ENCODE measurements around the gene SEPTIN6. TPM values are rescaled to one million over a fixed set of nuclear protein-coding genes. Genes with fewer than 3 reads are reported as not detected.

The SEPTIN6 gene
- total and polyA plus RNA-seq, 2 of the 8 experiments (the other 6 are each of a cell fraction or from before 2014, with no cell fraction given), result 31.0 to 42.6 TPM

DNA sequence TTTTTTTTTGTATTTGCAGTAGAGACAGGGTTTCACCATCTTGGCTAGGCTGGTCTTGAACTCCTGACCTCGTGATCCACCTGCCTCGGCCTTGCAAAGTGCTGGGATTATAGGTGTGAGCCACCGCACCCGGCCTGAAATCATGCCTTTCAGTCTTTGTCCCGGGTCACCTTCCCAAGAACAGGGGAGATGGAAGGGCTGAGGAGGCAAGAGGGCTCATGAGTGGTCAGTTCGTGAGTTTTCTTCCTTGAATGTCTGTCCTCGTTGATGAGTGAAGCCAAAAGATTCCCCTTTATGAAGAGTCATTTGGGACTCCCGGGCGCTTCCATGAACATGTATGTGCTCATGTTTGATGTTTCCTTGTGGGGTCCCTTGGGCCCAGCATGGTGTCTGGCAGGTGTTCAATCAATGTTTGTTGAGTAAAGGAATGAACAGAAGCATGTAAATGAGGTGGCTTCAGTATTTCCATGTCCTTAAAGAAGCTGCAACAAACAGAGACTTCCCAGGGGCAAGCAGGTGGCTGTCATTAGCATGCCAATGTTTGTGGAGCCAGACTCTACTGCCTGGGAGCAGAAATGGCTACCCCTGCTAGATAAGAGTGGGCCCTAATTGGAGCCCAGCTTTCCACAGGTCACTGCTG is 3.4 kb upstream of the SEPTIN6 start:
- H3K36me3 ChIP-seq (ENCODE audit: control insufficient read depth in 2 of 4, insufficient read depth in 4 of 4, low read length in 3 of 4), result no peaks in the 10 kb centered on the region
- H3K23ac ChIP-seq (ENCODE audit: insufficient read length), result no peak overlapping the region
- no peak overlapping the region for H2BK20ac ChIP-seq (ENCODE audit: low read length)
- peaks cover 0 to 10% (median 7%) of the 10 kb centered on the region in 4 experiments; a peak in 3 of 7 replicates for H3K27me3 ChIP-seq (replicated peaks in 1 of 4; ENCODE audit: control insufficient read depth in 3 of 4, extremely low read depth in 1 of 4, insufficient read depth in 3 of 4, low read length in 3 of 4)
- TF ChIP-seq CBX8 (IDR thresholded peaks at IDR 0.05; ENCODE audit: borderline replicate concordance, low read depth, low read length), result no peak
- 0 out of 2 replicates have a peak, but pooled peaks have one; percentile 12 for TF ChIP-seq YY1 (IDR thresholded peaks at IDR 0.05; ENCODE audit: low read depth, low read length)
- TF ChIP-seq CBX5 (IDR thresholded peaks at IDR 0.05; ENCODE audit: low read depth, low read length), result no peak
- TF ChIP-seq KDM5A (IDR thresholded peaks at IDR 0.05; ENCODE audit: low read length), result no peak
- H3K9me3 ChIP-seq (ENCODE audit: insufficient read depth in 2 of 2, low read depth in 1 of 2, low read length in 1 of 2), result no peaks in the 10 kb centered on the region
- 74% methylated on average over 7 of the region's 9 CpGs; no CpG with 5 or more reads in 1 of the 2 experiments for WGBS, 2 experiments (ENCODE audit: extremely low coverage in 1 of 2, insufficient coverage in 1 of 2, insufficient read length in 1 of 2, insufficient replicate concordance in 2 of 2, low coverage in 1 of 2, low lambda C conversion rate in 2 of 2, missing lambda C conversion rate in 1 of 2)
- H3K9ac ChIP-seq (replicated peaks in 1 of 4; ENCODE audit: extremely low read depth in 1 of 4, low read depth in 3 of 4, low read length in 3 of 4), result no peak overlapping the region
- H3K27ac ChIP-seq (ENCODE audit: low read depth, low read length), result no peak overlapping the region
- H3K79me1 ChIP-seq (ENCODE audit: low read depth, low read length), result no peaks in the 10 kb centered on the region
- DNase-seq (ENCODE audit: low read depth in 1 of 2, low spot score in 2 of 2), result no peak
- H2BK5ac ChIP-seq (ENCODE audit: low read depth, low read length), result no peak overlapping the region
- H4K8ac ChIP-seq (ENCODE audit: extremely low read depth, insufficient read depth, low read length), result no peak overlapping the region
- ChIA-PET POLR2A (ENCODE audit: partially characterized antibody) (no interaction called here), CTCF (ENCODE audit: partially characterized antibody) (interaction anchor here (4.6 kb wide), 1 partner anchor 33 kb away, joined by 47 read pairs; no protein-coding TSS in a partner anchor)
- H4K5ac ChIP-seq (ENCODE audit: insufficient read length, low read depth, low read length), result no peak overlapping the region
- FAIRE-seq, result no peak
- no peaks in the 10 kb centered on the region for H4K20me1 ChIP-seq (replicated peaks in 1 of 2; ENCODE audit: control insufficient read depth in 1 of 2, insufficient read depth in 2 of 2, low read length in 2 of 2)
- H4K91ac ChIP-seq (replicated peaks; ENCODE audit: insufficient read length, low read length), result no peak overlapping the region
- H3K4me2 ChIP-seq (ENCODE audit: insufficient read depth in 1 of 2, low read depth in 2 of 2, low read length in 2 of 2), result peak overlapping the region in 1 of 2 experiments; percentile 89; a peak in 1 of 4 replicates
- no peak overlapping the region for H2BK15ac ChIP-seq (ENCODE audit: low read length)
- no peak overlapping the region for H3K18ac ChIP-seq (ENCODE audit: extremely low read depth, low read length)
- H3K4ac ChIP-seq (replicated peaks; ENCODE audit: insufficient read length, low read depth, low read length), result no peak overlapping the region
- H2BK120ac ChIP-seq (replicated peaks; ENCODE audit: low read depth, low read length), result no peak overlapping the region
- H2AK5ac ChIP-seq (ENCODE audit: low read depth, low read length), result no peak overlapping the region
- H3K14ac ChIP-seq (ENCODE audit: insufficient read length), result no peak overlapping the region
- H3K23me2 ChIP-seq (ENCODE audit: low read depth, low read length), result peaks cover 9% of the 10 kb centered on the region; the same call in 1 of the 2 replicates
- peaks cover 6 to 18% (median 11%) of the 10 kb centered on the region in 4 experiments for H3K4me1 ChIP-seq (replicated peaks in 1 of 4; ENCODE audit: control insufficient read depth in 3 of 4, insufficient read depth in 4 of 4, low read length in 3 of 4)
- no peak overlapping the region for H2AFZ ChIP-seq (ENCODE audit: low read length)
- H3K79me2 ChIP-seq (ENCODE audit: control insufficient read depth in 1 of 2, insufficient read depth in 2 of 2, low read length in 2 of 2), result peaks cover 0 to 4% of the 10 kb centered on the region in 2 experiments; a peak in 2 of 4 replicates
- H3K56ac ChIP-seq (replicated peaks; ENCODE audit: insufficient read length, low read depth, low read length), result no peak overlapping the region
- H2BK12ac ChIP-seq (ENCODE audit: low read depth, low read length), result no peak overlapping the region
- no peak overlapping the region for H3K4me3 ChIP-seq (ENCODE audit: extremely low read depth in 1 of 4, insufficient read depth in 2 of 4, low read depth in 3 of 4, low read length in 4 of 4)
